Trophoblast cell (in vitro differentiated cells and primary cell): ENCODE results near the gene MACROH2A1.

Experiments used
- DNase-seq, 2 donors: peaks; one replicate each; pipeline ENCODE4 v3.0.0-alpha.2; 2016
- H2AFZ ChIP-seq: 2 replicates; pipeline ENCODE4 v1.6.1; 2013; ENCODE audit warnings: low read length, moderate library complexity, mild to moderate bottlenecking; ENCODE audit not compliant: insufficient read depth, poor library complexity
- H2AK5ac ChIP-seq: 2 replicates; pipeline ENCODE4 v1.6.1; 2013; ENCODE audit warnings: mild to moderate bottlenecking, low read length
- H2BK120ac ChIP-seq: 2 replicates; pipeline ENCODE4 v1.6.1; 2013; ENCODE audit warnings: low read length, mild to moderate bottlenecking, moderate library complexity; ENCODE audit not compliant: insufficient read depth, poor library complexity
- H2BK12ac ChIP-seq: 2 replicates; pipeline ENCODE4 v1.6.1; 2013; ENCODE audit warnings: mild to moderate bottlenecking, low read length, moderate library complexity
- H2BK5ac ChIP-seq: 2 replicates; pipeline ENCODE4 v1.6.1; 2013; ENCODE audit warnings: low read length, low read depth, moderate library complexity, mild to moderate bottlenecking; ENCODE audit not compliant: poor library complexity
- H3K14ac ChIP-seq: 2 replicates; pipeline ENCODE4 v1.6.1; 2013; ENCODE audit warnings: mild to moderate bottlenecking, low read length
- H3K18ac ChIP-seq: 2 replicates; pipeline ENCODE4 v1.6.1; 2013; ENCODE audit warnings: mild to moderate bottlenecking, low read length
- H3K23ac ChIP-seq: 2 replicates; pipeline ENCODE4 v1.6.1; 2013; ENCODE audit warnings: low read length
- H3K27ac ChIP-seq: 2 replicates; pipeline ENCODE4 v1.5.1; 2013; ENCODE audit warnings: low read depth, mild to moderate bottlenecking, inconsistent platforms, low read length, moderate library complexity
- H3K27me3 ChIP-seq: 2 replicates; pipeline ENCODE4 v1.6.1; 2013; ENCODE audit warnings: inconsistent platforms, mild to moderate bottlenecking, low read length, moderate library complexity; ENCODE audit not compliant: insufficient read depth
- H3K36me3 ChIP-seq, 2 experiments: 1 replicate in 1 of 2; 2 replicates in 1 of 2; pipeline ENCODE4 v1.6.1; 2013; ENCODE audit warnings: low read length in 2 of 2, mild to moderate bottlenecking in 2 of 2, moderate library complexity in 1 of 2; ENCODE audit not compliant: insufficient read depth in 2 of 2, control insufficient read depth in 1 of 2
- H3K4ac ChIP-seq: 2 replicates; pipeline ENCODE4 v1.6.1; 2013; ENCODE audit warnings: low read depth, mild to moderate bottlenecking, low read length, moderate library complexity
- H3K4me1 ChIP-seq, 2 experiments: 1 replicate in 1 of 2; 2 replicates in 1 of 2; pipeline ENCODE4 v1.6.1; 2013; ENCODE audit warnings: low read length in 2 of 2, mild to moderate bottlenecking in 2 of 2, moderate library complexity in 1 of 2; ENCODE audit not compliant: insufficient read depth in 2 of 2, control insufficient read depth in 1 of 2
- H3K4me2 ChIP-seq: 2 replicates; pipeline ENCODE4 v1.6.1; 2013; ENCODE audit warnings: inconsistent platforms, mild to moderate bottlenecking, low read length, moderate library complexity
- H3K4me3 ChIP-seq: 2 replicates; pipeline ENCODE4 v1.5.1; 2013; ENCODE audit warnings: mild to moderate bottlenecking, low read depth, low read length, inconsistent platforms
- H3K79me1 ChIP-seq: one replicate; pipeline ENCODE4 v1.6.1; 2013; ENCODE audit warnings: low read length
- H3K79me2 ChIP-seq: 2 replicates; pipeline ENCODE4 v1.6.1; 2013; ENCODE audit warnings: low read length, mild to moderate bottlenecking; ENCODE audit not compliant: control insufficient read depth, insufficient read depth, poor library complexity
- H3K9ac ChIP-seq: 2 replicates; pipeline ENCODE4 v1.6.1; 2013; ENCODE audit warnings: mild to moderate bottlenecking, low read length
- H3K9me3 ChIP-seq: 2 replicates; pipeline ENCODE4 v1.6.1; 2013; ENCODE audit warnings: low read depth, mild to moderate bottlenecking, control low read depth, inconsistent platforms, low read length; ENCODE audit not compliant: insufficient read depth
- H4K12ac ChIP-seq: 2 replicates; pipeline ENCODE4 v1.6.1; 2013; ENCODE audit warnings: low read depth, mild to moderate bottlenecking, low read length, moderate library complexity
- H4K8ac ChIP-seq: 2 replicates; pipeline ENCODE4 v1.6.1; 2013; ENCODE audit warnings: low read depth, mild to moderate bottlenecking, low read length, moderate library complexity
- H4K91ac ChIP-seq: one replicate; pipeline ENCODE4 v1.6.1; 2013; ENCODE audit warnings: low read depth, mild to moderate bottlenecking, low read length, moderate library complexity
- WGBS: extraction: QIAGEN DNeasy Blood & Tissue Kit; methylation state at CpG from one replicate; pipeline ENCODE4 v1.1.7; 2013; ENCODE audit warnings: missing lambda C conversion rate; ENCODE audit not compliant: insufficient read length, insufficient coverage; ENCODE audit errors: extremely low coverage; 5-methylcytosine and 5-hydroxymethylcytosine counted together

Gene MACROH2A1

DNA sequence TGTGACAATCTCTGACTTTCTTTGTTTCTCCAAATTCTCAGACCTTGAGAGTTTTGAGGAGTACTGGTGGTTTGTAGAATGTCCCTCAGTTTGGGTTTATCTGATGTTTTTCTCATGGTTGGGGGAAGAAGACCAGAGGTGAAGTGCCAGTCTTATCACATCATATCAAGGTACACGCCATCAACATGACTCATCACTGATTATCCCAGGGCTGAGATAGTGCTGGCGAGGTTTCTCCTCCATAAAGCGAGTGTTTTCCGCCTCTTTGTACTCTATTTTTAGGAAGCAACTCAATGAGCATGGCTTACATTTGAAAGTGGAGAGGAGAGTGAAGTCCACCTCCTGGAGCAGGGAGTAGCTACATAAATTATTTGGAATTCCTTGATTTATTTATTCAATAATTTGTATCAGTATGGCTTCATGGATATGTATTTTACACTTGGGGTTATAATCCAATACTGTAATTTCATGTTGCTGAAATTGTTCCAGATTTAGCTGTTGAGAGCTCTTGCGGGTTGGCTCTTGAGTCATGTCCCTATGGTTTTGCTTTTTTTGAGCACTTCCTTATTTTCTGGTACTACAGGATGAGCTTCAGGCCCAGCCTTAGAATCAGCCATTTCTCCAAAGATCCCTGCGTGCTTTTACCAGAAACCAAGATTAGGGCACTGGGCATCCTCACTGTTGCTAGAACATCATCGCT lies 24.3 kb upstream of the MACROH2A1 start:
- Histone ChIP-seq H2BK5ac (no peak overlapping the region), H2AFZ (no peak overlapping the region)

DNA sequence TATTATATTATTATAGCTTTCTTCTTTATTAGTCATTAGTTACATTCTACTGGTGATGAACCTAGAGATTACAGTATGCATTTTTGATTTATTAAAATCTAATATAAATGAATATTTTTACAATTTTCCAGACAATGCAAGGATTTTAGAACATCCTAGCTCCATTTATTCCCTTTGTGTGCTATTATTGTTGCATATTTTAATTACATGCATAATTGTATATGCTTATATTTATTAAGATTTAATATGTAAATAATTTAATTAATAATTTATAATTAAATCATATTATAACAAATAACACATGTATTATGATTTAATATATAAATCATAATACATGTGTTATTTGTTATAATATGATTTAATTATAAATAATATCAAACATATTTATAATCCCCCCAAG lies 23.4 kb upstream of the MACROH2A1 start:
- no peak overlapping the region for H2AK5ac ChIP-seq
- no peak overlapping the region for H4K12ac ChIP-seq
- no peak overlapping the region for H2BK12ac ChIP-seq
- H3K4me2 ChIP-seq: no peak overlapping the region
- DNase-seq: no peak
- peaks cover 0 to 3% of the 10 kb centered on the region in 2 experiments for H3K4me1 ChIP-seq
- no peak overlapping the region for H3K4ac ChIP-seq
- H4K8ac ChIP-seq: no peak overlapping the region
- no peak overlapping the region for H3K14ac ChIP-seq
- H3K79me1 ChIP-seq: no peaks in the 10 kb centered on the region
- H4K91ac ChIP-seq: no peak overlapping the region
- no peak overlapping the region for H3K9ac ChIP-seq
- no peak overlapping the region for H3K27ac ChIP-seq
- no peak overlapping the region for H3K23ac ChIP-seq
- H2BK120ac ChIP-seq: no peak overlapping the region
- no peaks in the 10 kb centered on the region for H3K79me2 ChIP-seq
- H3K9me3 ChIP-seq: no peaks in the 10 kb centered on the region
- no peaks in the 10 kb centered on the region for H3K36me3 ChIP-seq
- no peaks in the 10 kb centered on the region for H3K27me3 ChIP-seq
- no peak overlapping the region for H3K4me3 ChIP-seq
- H3K18ac ChIP-seq: no peak overlapping the region
- no peak overlapping the region for H2AFZ ChIP-seq
- no peak overlapping the region for H2BK5ac ChIP-seq

More for the DNA sequence above, 24.3 kb upstream of the MACROH2A1 start:
- Histone ChIP-seq H2BK120ac (no peak overlapping the region), H2BK12ac (no peak overlapping the region), H4K91ac (no peak overlapping the region), H3K4ac (no peak overlapping the region), H3K36me3 (no peaks in the 10 kb centered on the region), H3K4me2 (no peak overlapping the region), H3K4me1 (peaks cover 0 to 3% of the 10 kb centered on the region in 2 experiments), H3K14ac (no peak overlapping the region), H2AK5ac (no peak overlapping the region), H3K9ac (no peak overlapping the region), H3K27me3 (no peaks in the 10 kb centered on the region), H3K4me3 (no peak overlapping the region), H3K18ac (no peak overlapping the region), H3K9me3 (no peaks in the 10 kb centered on the region), H4K12ac (no peak overlapping the region), H3K23ac (no peak overlapping the region), H4K8ac (no peak overlapping the region), H3K27ac (no peak overlapping the region), H3K79me1 (no peaks in the 10 kb centered on the region), H3K79me2 (no peaks in the 10 kb centered on the region)
- peak; percentile 57 to 82 for DNase-seq
- no CpG with 5 or more reads among the region's 7 CpGs for WGBS

DNA sequence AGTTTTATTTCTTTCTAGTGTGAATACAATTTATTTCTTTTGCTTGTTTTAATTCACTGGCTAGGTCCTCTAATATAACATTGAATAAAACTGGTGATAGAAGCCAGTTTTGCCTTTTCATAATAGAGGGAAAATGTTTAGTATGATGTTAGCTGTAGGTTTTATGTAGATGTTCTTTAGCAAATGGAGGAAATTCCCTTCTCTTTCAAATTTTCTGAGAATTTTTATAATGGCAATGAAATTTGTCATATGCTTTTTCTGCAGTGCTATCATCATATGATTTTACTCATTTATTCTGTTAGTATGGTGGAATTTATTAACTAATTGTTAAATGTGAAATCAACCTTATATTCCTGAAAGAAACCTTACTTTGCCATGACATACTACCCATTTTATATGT lies 18.1 kb upstream of the MACROH2A1 start:
- DNase-seq: no peak
- Histone ChIP-seq H4K91ac (no peak overlapping the region), H4K12ac (no peak overlapping the region), H2BK12ac (no peak overlapping the region), H3K14ac (no peak overlapping the region), H3K27ac (no peak overlapping the region), H3K4ac (no peak overlapping the region), H3K23ac (no peak overlapping the region), H2AFZ (no peak overlapping the region), H3K79me1 (no peaks in the 10 kb centered on the region), H2BK120ac (no peak overlapping the region), H3K4me1 (no peaks in the 10 kb centered on the region), H3K9ac (no peak overlapping the region), H2AK5ac (no peak overlapping the region), H3K4me3 (no peak overlapping the region), H3K36me3 (no peaks in the 10 kb centered on the region), H3K9me3 (no peaks in the 10 kb centered on the region), H4K8ac (no peak overlapping the region), H3K18ac (no peak overlapping the region), H2BK5ac (no peak overlapping the region), H3K27me3 (no peaks in the 10 kb centered on the region), H3K79me2 (no peaks in the 10 kb centered on the region), H3K4me2 (no peak overlapping the region)

DNA sequence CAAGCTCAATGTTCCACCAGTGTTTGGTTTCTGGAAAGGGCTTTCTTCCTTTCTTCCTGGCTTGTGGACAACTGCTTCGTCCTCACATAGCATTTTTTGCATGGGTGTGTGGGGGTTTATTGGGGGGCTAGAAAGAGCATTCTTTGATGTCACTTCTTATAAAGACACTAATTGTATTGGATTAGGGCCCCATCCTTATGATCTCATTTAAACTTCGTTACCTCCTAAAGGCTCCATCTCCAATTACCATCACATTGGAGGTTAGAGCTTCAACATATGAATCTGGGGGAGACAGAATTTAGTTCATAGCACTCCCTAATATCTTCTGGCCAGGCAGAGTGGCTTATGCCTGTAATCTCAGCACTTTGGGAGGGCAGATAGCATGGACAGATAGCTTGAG lies 6.1 kb upstream of the MACROH2A1 start:
- H2AK5ac ChIP-seq: no peak overlapping the region
- H3K4me3 ChIP-seq: no peak overlapping the region
- H3K4ac ChIP-seq: no peak overlapping the region
- H3K14ac ChIP-seq: no peak overlapping the region
- DNase-seq: no peak
- no peaks in the 10 kb centered on the region for H3K4me1 ChIP-seq
- H3K23ac ChIP-seq: no peak overlapping the region
- H3K36me3 ChIP-seq: no peaks in the 10 kb centered on the region
- H3K79me2 ChIP-seq: no peaks in the 10 kb centered on the region
- H4K12ac ChIP-seq: no peak overlapping the region
- H3K4me2 ChIP-seq: no peak overlapping the region
- H2AFZ ChIP-seq: no peak overlapping the region
- H4K91ac ChIP-seq: no peak overlapping the region
- H2BK120ac ChIP-seq: no peak overlapping the region
- H3K9ac ChIP-seq: no peak overlapping the region
- no peak overlapping the region for H2BK5ac ChIP-seq
- no peak overlapping the region for H2BK12ac ChIP-seq
- H3K9me3 ChIP-seq: no peaks in the 10 kb centered on the region
- H3K27me3 ChIP-seq: peaks cover 5% of the 10 kb centered on the region
- H3K79me1 ChIP-seq: no peaks in the 10 kb centered on the region
- H3K27ac ChIP-seq: no peak overlapping the region
- WGBS: no CpG with 5 or more reads among the region's 2 CpGs
- no peak overlapping the region for H4K8ac ChIP-seq
- H3K18ac ChIP-seq: no peak overlapping the region
